Endodermal cell (in vitro differentiated cells): ENCODE results near the gene ANKRD13A. TPM values are rescaled to one million over a fixed set of nuclear protein-coding genes. Genes with fewer than 3 reads are reported as not detected.

Experiments used
- DNase-seq: peaks from one replicate; pipeline ENCODE4 v3.0.0-alpha.2; 2017
- H3K27ac ChIP-seq: 2 replicates; pipeline ENCODE4 v1.5.1; 2013; ENCODE audit warnings: mild to moderate bottlenecking, low read depth, low read length, moderate library complexity
- H3K27me3 ChIP-seq: 2 replicates; pipeline ENCODE4 v1.6.1; 2013; ENCODE audit warnings: mild to moderate bottlenecking, low read length, moderate library complexity; ENCODE audit not compliant: insufficient read depth, control insufficient read depth, poor library complexity, severe bottlenecking
- H3K36me3 ChIP-seq: 2 replicates; pipeline ENCODE4 v1.7.0; 2013; ENCODE audit warnings: mild to moderate bottlenecking, low read length, moderate library complexity; ENCODE audit not compliant: control insufficient read depth, insufficient read depth
- H3K4me1 ChIP-seq: one replicate; pipeline ENCODE4 v1.7.0; 2013; ENCODE audit warnings: low read length; ENCODE audit not compliant: control insufficient read depth, insufficient read depth
- H3K4me3 ChIP-seq: 2 replicates; pipeline ENCODE4 v1.5.1; 2013; ENCODE audit warnings: mild to moderate bottlenecking, low read length, moderate library complexity
- H3K9ac ChIP-seq: 2 replicates; pipeline ENCODE4 v1.6.1; 2013; ENCODE audit warnings: mild to moderate bottlenecking, low read length, moderate library complexity; ENCODE audit not compliant: poor library complexity, severe bottlenecking; ENCODE audit errors: extremely low read depth
- H3K9me3 ChIP-seq: 2 replicates; pipeline ENCODE4 v1.6.1; 2013; ENCODE audit warnings: mild to moderate bottlenecking, low read length, moderate library complexity; ENCODE audit not compliant: control insufficient read depth
- H3K27ac Mint-ChIP-seq: 2 replicates; pipeline ENCODE4 v1.8.0; 2020; ENCODE audit warnings: mixed read lengths
- H3K27me3 Mint-ChIP-seq: 2 replicates; pipeline ENCODE4 v1.8.0; 2021; ENCODE audit warnings: mild to moderate bottlenecking, mixed read lengths; ENCODE audit not compliant: insufficient read depth
- H3K36me3 Mint-ChIP-seq: 2 replicates; pipeline ENCODE4 v1.8.0; 2020; ENCODE audit warnings: low read depth, mixed read lengths
- H3K4me1 Mint-ChIP-seq: 2 replicates; pipeline ENCODE4 v1.8.0; 2020; ENCODE audit warnings: mixed read lengths
- H3K4me3 Mint-ChIP-seq: 2 replicates; pipeline ENCODE4 v1.8.0; 2020; ENCODE audit warnings: mild to moderate bottlenecking, moderate library complexity, mixed read lengths
- H3K9me3 Mint-ChIP-seq: 2 replicates; pipeline ENCODE4 v1.8.0; 2020; ENCODE audit warnings: mild to moderate bottlenecking, mixed read lengths
- CTCF ChIP-seq: fragments of 200-600 bp; sonication (generic); conservative IDR thresholded peaks from 2 replicates; pipeline ENCODE4 v1.5.0; 2021; ENCODE audit warnings: antibody characterized with exemption, mild to moderate bottlenecking
- WGBS, 2 experiments: methylation state at CpG; one replicate each; pipeline versions ENCODE4 v1.1.5 to v1.1.7; 2013; ENCODE audit warnings: missing lambda C conversion rate in 2 of 2, mixed read lengths in 1 of 2; ENCODE audit not compliant: insufficient coverage in 1 of 2, insufficient read length in 1 of 2; 5-methylcytosine and 5-hydroxymethylcytosine counted together
- total RNA-seq, 2 donors: library from RNA; stranded (reverse); fragmentation: NEBNext Ultra II Directional in 1 of 2; extraction: Animal tissue kit (Norgen Biotek cat#: 25700) in 1 of 2; gene quantifications; 2 replicates in 1 of 2; 3 replicates in 1 of 2; pipeline ENCODE4 v1.2.1, GENCODE V29; 2021

The ANKRD13A gene
- total RNA-seq, 2 donors from 2014 or later = 33.2 to 44.6 TPM

- Histone ChIP-seq H3K4me3 (no peak overlapping the region), H3K27ac (no peak overlapping the region), H3K9ac (no peak overlapping the region), H3K4me1 (no peaks in the 10 kb centered on the region), H3K27me3 (no peaks in the 10 kb centered on the region), H3K36me3 (peaks cover 38% of the 10 kb centered on the region), H3K9me3 (no peaks in the 10 kb centered on the region)
- peak; percentile 61 for DNase-seq
- no peaks in the 10 kb centered on the region for H3K27me3 Mint-ChIP-seq
- WGBS, 2 experiments = 87 to 89% methylated on average over 6 to 8 of the region's 8 CpGs
- TF ChIP-seq CTCF = no peak
- no peaks in the 10 kb centered on the region for H3K9me3 Mint-ChIP-seq
- peaks cover 28% of the 10 kb centered on the region for H3K36me3 Mint-ChIP-seq
- H3K27ac Mint-ChIP-seq = peak overlapping the region; percentile 4
- no peaks in the 10 kb centered on the region for H3K4me1 Mint-ChIP-seq
- H3K4me3 Mint-ChIP-seq = no peak overlapping the region
These were observed 31.7 kb upstream of the ANKRD13A start for GRCh38 chr12:109967383-109968031.

- no peak overlapping the region for H3K9ac ChIP-seq
- no peak overlapping the region for H3K27ac ChIP-seq
- TF ChIP-seq CTCF = no peak
- no peaks in the 10 kb centered on the region for H3K4me1 ChIP-seq
- Mint-ChIP-seq H3K9me3 (no peaks in the 10 kb centered on the region), H3K36me3 (peaks cover 31% of the 10 kb centered on the region), H3K4me1 (no peaks in the 10 kb centered on the region), H3K27ac (peak overlapping the region; percentile 4), H3K4me3 (no peak overlapping the region), H3K27me3 (no peaks in the 10 kb centered on the region)
- no peak overlapping the region for H3K4me3 ChIP-seq
- H3K9me3 ChIP-seq = no peaks in the 10 kb centered on the region
- H3K36me3 ChIP-seq = peaks cover 38% of the 10 kb centered on the region
- 96 to 100% methylated on average over 1 to 2 of the region's 2 CpGs for WGBS, 2 experiments
- H3K27me3 ChIP-seq = no peaks in the 10 kb centered on the region
- DNase-seq = no peak
These were observed 31.2 kb upstream of the ANKRD13A start for GRCh38 chr12:109968032-109968420.

- no peak overlapping the region for H3K27ac Mint-ChIP-seq
- TF ChIP-seq CTCF = no peak
- WGBS, 2 experiments = 93 to 95% methylated on average over 3 to 8 of the region's 8 CpGs
These were observed 30.4 kb upstream of the ANKRD13A start for GRCh38 chr12:109968801-109969200.

More at GRCh38 chr12:109968801-109969200, 30.4 kb upstream of the ANKRD13A start:
- Mint-ChIP-seq H3K36me3 (peaks cover 36% of the 10 kb centered on the region), H3K4me1 (no peaks in the 10 kb centered on the region), H3K27me3 (no peaks in the 10 kb centered on the region), H3K4me3 (no peak overlapping the region), H3K9me3 (no peaks in the 10 kb centered on the region)
- H3K9ac ChIP-seq = no peak overlapping the region
- no peak overlapping the region for H3K27ac ChIP-seq
- peaks cover 31% of the 10 kb centered on the region for H3K36me3 ChIP-seq
- no peak overlapping the region for H3K4me3 ChIP-seq
- H3K9me3 ChIP-seq = no peaks in the 10 kb centered on the region
- DNase-seq = no peak
- H3K27me3 ChIP-seq = no peaks in the 10 kb centered on the region
- H3K4me1 ChIP-seq = no peaks in the 10 kb centered on the region
